ENCODE measurements around the gene LIMK2.
A peak's percentile ranks its signal among the peaks of the same experiment; 100 is the strongest.
"Not testable (repeated sequence)": the region's sequence is repeated elsewhere in the genome, so short reads cannot be mapped to it uniquely, and the experiment has no call there.

Gene LIMK2

DNA sequence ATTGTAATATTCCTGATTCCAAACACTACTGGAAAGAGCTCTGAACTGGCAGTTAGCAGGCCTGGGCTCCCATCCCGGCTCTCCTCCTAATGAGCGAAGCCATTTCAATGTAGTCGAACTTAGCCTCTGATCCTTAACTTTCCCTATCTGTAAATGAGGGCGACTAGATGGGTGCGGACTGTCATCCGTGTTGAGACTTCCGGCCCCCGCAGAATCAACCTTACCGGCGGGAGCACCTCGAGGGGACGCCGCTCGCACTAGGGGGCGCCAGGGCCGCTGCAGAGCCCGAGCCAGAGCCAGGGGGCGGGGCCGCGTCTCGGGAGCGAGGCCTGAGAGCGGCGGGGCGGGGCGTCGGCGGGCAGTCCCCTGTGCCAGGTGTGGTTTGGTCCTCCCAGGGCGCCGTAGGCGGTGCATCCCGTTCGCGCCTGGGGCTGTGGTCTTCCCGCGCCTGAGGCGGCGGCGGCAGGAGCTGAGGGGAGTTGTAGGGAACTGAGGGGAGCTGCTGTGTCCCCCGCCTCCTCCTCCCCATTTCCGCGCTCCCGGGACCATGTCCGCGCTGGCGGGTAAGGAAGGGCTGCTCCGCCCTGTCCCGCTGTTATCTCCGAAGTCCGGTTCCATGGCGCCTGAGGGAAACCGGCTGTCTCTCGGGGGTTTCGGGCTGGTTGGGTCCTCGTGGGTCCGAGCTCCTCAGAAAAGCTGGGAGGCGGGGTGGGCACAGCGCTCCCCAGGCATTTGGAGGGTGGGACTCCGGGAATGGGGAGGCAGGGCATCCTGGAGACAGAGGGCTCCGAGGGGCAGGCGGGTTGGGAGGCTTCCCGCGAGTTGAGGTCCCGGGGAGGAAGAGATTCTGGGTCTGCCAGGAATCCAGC lies at the start of gene LIMK2:
LIMK2 (plus strand) TSS at position 437 of the 869 bp plus-strand sequence; CDS start at position 548, 111 bp downstream.
- DNase-seq (ENCODE audit: low read depth in 2 of 2): peak; percentile 87 to 97

DNA sequence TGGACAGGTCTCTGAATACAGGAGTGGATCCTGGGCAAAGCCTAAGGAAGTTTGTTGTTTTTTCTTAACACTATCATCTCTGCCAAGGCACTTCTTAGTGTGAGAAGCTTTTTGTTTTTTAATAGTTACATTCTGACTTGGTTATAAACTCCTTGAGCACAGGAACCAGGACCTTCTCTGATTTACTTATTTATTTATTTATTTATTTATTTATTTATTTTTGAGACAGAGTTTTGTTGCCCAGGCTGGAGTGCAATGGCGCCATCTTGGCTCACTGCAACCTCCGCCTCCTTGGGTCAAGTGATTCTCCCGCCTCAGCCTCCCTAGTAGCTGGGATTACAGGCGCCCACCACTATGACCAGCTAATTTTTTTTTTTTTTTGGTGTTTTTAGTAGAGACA lies 41.1 kb upstream of the LIMK2 start:
- DNase-seq (ENCODE audit: low read depth in 2 of 2): no peak

DNA sequence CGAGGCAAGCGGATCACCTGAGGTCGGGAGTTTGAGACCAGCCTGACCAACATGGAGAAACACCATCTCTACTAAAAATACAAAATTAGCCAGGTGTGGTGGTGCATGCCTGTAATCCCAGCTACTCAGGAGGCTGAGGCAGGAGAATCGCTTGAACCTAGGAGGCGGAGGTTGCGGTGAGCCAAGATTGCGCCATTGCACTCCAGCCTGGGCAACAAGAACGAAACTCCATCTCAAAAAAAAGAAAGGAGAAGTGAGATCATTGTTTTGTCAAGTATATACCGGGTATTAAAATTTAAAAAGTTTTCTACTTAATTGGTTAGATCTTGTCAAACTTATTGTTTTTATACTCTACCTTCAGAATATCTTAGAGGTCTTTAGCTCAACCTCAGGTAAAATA lies 40.4 kb upstream of the LIMK2 start:
- DNase-seq (ENCODE audit: low read depth in 2 of 2): not testable (repeated sequence)

DNA sequence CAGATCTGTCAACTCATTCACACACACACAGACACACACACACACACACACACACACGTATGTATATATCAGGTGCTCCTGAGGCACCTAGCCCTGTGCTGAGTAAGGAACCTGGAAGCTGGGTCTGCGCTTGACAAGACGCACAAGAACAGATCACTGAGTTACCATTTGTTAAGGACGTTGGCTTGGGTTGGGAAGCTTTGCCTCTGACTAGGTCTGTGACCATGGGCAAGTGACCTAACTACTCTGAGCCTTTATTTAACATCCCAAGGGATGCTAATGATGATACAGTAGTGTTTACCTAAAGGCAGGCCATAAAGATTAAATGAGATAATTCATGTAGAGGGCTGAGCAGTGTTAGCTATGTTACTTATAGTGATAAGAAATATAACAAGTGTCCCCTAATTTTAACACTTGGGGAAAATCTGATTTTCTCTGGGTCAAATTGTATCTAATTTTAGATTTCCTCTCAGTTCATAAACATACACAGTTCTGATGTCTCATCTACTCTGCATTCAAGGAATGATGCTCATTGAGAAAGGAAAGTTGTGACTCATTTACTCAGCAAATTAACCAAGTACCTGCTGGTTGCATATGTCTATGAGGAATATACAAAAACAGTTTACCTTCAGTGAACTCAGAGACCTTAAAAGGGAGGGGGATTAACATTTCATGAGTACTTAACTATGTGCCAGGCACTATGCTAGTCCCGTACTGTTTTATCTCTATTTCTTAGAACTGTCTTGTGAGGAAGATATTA lies 38.5 kb upstream of the LIMK2 start:
- DNase-seq (ENCODE audit: low read depth in 2 of 2): no peak

DNA sequence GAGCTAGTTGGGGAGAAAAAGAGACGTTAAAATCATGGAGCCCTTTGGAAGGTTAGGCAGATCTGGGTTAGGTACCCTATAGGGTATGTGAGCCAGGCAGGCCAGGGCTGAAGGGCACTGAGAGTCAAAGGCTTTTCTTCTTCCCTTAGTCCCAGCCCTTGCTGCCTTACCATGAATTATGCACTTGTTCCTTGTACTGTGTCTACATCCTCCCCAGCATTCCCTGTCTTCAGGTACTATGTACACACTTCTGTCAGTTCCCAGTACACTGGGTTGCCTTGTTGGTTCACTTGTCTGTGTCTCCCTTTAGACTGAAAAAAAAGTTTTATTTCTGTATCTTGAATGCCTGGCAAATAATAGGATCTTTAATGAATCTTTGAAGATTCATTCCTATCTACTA lies 35.2 kb upstream of the LIMK2 start:
- DNase-seq (ENCODE audit: low read depth in 2 of 2): no peak

DNA sequence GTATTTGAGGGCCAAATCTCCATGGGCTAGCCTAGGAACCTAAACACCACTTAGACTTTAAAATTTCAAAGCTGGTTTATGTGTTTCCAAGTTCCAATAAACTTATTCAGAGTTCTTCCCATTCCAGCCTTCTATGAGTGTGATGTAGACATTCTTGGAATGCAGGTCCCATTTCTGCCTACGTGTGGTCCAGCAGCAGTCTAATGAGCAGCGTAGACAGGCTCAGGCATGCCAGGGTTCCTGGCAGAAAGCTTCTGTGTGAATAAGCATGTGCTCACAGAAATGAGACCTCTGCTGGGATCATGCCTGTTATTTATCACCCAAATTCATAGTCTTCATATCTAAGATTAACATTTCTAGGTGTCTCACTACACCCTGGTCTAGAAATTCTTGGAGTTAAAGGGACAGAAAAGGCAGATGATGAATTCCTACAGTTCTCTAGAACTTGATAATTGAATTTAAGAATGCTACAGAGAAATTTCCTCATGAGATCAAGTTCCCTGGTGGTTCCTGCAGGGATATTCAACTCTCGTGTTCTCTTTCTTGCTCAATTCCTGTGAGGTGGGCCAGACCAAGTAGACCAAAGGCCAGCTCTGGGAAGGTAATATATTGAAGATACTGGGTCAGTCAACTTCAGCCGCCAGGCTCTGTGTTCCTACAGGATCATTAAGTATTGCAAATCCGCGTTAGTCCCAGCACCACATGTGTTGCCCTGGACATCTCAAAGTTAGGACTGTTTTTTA lies 34.5 kb upstream of the LIMK2 start:
- no peak for DNase-seq (ENCODE audit: low read depth in 2 of 2)

DNA sequence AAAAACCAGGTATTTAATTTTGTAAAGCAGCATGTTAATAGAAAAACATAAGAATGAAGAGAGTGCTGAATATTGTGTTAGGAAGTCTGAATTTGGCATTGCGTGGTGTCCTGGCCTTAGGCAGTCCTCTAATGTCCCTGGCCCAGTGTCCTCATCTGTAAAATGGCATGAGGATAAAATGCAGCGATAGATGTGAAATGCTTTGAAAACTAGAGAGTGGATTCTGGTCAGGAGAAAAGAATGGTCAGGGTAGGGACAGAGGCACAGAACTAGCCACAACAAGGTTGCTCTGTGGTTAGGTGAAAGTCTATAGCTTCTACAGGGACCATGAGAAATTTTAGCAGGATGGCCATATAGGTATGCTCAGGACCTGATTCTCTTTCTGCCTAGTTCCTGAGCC lies 33.2 kb upstream of the LIMK2 start:
- DNase-seq (ENCODE audit: low read depth in 2 of 2): no peak

DNA sequence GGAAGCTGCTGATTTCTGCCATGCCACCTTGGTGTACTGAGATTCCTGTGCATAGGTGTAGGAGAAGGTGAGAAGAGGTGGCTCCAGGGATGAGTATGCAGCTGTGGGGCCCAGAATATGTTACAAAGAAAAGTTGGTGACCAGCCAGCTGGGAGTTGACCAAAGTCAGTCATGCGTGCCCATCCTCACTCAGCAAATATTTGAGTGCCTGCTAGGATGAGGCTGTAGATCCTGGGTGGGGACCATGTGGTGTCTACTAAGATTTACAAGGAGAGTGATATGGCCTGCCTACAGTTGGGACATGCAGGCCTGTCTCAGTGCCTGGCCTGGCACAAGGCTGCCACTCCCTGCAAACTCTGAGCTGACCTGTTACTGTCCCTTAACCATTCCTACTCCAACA lies 32.8 kb upstream of the LIMK2 start:
- DNase-seq (ENCODE audit: low read depth in 2 of 2): no peak

DNA sequence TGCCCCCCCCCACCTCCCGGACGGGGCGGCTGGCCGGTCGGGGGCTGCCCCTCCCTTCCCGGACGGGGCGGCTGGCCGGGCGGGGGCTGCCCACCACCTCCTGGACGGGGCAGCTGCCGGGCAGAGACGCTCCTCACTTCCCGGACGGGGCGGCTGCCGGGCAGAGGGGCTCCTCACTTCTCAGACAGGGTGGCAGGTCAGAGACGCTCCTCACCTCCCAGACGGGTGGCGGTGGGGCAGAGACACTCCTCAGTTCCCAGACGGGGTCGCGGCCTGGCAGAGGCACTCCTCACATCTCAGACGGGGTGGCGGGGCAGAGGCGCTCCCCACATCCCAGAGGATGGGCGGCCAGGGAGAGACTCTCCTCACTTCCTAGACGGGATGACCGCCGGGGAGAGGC lies 28.1 kb upstream of the LIMK2 start:
- no peak for DNase-seq (ENCODE audit: low read depth in 2 of 2)

DNA sequence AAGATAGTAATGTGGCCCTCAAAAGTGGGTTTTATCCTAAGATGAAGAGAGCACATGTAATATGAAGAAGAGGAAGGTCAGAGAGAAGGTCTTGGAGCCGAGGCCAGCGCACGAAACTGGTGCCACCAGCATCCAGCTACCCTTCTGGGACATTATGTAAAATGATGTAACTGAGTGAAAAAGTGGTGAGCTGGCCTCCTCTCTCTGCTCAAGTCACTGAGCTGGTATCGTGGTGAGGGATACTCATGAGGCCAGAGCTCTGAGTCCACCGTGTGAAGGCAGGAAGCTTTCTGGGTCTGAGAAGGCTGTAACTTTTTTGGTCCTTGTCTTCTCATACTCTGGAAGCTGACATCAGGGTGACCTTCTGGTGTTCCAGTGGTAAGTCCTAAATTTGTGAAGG lies 27.0 kb upstream of the LIMK2 start:
- no peak for DNase-seq (ENCODE audit: low read depth in 2 of 2)

DNA sequence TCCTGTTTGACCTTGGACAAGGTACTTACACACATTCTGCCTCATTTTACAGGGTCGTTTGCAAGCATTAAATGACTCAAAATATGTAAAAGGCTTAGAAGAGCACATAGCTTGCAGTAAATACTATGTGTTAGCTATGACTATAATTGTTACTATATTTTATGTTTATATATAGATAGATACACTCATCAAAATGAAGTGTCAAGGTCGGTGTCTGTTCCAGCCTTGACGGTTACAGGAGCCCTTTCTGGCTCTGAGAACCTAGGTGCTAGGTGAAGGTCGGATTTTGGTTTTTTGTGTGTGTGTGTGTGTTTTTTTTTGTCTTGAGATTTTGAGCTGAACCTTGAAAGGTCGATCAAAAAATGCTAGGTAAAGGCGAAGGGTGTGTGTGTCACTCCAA lies 24.5 kb upstream of the LIMK2 start:
- no peak for DNase-seq (ENCODE audit: low read depth in 2 of 2)

DNA sequence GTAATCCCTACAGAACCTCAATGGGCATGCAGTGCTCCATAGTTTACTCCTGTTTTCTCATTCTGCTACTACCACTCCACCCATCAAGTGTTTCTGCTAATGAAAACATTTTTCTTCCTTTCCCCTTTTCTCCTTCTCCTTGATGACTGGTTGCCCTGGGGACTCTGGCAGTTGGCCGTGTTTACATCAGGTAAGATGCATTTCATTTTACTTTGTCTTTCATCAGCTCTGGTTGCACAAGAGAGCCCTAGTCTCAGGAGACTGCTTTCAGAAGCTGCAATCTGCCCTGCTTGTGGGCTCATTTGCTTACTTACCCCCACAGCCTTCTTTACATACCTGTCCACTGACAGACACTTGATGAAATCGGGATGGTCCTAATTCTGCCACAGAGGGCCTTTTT lies 19.6 kb upstream of the LIMK2 start:
- no peak for DNase-seq (ENCODE audit: low read depth in 2 of 2)

DNA sequence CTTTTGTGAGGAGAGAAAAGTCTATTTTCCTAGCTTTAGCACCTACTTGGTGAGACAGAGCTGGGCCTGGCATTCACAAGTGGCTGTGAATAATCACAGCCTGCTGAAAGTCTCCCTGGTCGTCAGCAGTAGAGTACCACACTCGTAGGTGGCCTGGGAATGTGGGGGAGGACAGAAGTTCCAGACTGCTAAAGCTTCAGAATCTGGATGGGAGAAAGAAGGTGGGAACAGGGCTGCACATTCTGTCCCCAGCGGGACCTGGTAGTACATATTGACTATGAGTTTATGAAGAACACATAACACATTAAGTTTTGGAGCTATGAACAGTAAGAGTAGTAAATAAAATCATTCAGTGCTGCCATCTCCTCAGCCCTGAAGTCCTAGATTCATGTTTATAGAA lies 19.0 kb upstream of the LIMK2 start:
- no peak for DNase-seq (ENCODE audit: low read depth in 2 of 2)

DNA sequence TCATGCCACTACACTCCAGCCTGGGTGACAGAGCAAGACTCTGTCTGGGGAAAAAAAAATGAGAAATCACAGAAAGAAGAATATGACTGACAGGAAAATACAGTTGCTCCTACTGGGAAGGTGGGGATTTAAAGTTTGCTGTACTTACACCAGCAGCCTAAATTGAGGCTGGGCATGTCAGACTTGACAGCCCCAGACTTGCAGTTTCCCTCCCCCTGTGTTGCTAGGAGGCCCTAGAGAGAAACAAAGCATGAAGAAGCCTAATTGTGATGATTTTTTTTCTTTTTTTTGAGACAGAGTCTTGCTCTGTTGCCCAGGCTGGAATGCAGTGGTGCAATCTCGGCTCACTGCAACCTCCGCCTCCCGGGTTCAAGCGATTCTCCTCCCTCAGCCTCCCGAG lies 17.4 kb upstream of the LIMK2 start:
- not testable (repeated sequence) for DNase-seq (ENCODE audit: low read depth in 2 of 2)

DNA sequence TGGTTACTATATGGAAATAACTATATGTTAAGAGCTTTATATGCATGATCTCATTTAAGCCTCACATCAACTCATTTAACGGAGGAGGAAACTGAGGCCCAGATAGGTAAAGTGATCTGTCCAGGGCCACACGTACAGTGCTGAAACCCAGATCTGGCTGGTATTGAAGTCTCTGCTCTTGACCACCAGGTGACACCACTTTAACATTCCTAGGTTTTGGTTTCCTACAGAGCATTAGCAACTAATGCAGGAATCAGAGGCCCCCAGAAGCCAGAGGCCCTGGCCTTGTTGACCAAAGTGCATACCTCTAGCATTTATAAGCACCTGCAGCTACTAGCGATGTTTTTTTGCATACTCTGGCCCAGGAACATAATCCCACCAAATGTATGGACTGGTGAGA lies 12.9 kb upstream of the LIMK2 start:
- DNase-seq (ENCODE audit: low read depth in 2 of 2): no peak

DNA sequence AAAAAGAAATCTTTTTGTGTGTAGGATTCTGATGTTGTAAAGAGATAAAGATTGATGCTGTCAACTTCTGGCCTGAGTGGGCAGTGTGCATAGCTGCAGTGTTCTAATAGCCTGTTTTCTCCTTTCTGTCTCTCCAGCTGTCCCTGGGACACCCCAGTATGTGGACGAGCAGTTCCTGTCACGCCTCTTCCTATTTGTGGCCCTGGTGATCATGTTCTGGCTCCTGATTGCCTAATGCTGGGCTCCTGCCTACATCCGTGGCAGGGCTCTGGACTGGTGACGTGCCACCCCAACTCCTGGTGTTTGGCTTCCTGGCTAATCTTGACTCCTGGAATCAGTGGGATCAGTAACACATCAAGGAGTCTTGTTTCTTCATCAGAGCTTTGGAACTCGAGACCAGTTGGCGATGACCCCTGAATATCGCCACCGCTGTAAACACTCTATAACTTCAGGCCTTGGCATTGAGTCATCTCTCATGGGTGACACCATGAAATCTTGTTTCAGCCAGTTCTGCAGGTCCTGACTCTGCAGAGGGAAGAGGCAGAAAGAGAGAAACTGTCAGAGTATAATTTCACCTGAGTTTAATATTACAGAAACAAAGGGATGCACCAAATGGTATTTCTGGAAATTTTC lies 7.6 kb upstream of the LIMK2 start:
- not testable (repeated sequence) for DNase-seq (ENCODE audit: low read depth in 2 of 2)

DNA sequence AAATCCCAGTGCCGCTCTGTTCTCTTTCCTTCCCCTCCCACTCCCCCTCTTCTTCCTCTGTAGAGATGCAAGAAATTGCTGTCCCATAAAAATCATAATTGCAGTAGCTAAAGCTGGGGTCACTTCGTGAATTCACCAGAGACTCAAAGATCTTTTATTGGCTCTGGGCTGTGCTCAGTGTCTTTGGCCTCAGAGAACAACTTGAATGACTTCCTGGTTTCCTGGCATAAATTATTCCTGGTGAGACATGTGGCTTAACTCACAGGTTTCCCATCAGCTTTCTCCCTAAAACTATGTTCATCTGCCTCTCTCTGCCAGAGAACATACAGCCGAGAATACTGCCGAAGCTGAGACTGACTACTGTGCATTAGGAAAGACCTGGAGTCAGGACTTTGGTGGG lies 7.0 kb upstream of the LIMK2 start:
- DNase-seq (ENCODE audit: low read depth in 2 of 2): not testable (repeated sequence)

DNA sequence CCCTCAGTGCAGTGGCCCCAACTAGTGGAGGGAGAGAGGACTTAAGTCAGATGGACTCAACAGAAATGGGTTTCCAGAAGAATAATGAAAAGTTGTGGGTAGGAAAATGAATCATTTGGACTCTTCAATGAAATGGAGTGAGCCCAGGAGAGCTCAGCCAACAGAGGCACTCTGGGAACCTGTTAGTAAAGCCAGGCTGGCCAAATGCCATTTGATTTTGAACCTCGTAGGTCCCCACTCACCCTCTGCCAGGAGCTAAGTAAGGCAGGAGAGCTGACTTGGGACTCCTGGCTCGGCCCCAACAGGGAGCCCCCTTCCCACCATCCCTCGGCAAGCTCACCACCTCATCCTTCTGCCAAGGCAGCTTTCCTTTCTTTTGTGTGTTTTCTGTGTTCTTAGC lies 5.6 kb upstream of the LIMK2 start:
- not testable (repeated sequence) for DNase-seq (ENCODE audit: low read depth in 2 of 2)

DNA sequence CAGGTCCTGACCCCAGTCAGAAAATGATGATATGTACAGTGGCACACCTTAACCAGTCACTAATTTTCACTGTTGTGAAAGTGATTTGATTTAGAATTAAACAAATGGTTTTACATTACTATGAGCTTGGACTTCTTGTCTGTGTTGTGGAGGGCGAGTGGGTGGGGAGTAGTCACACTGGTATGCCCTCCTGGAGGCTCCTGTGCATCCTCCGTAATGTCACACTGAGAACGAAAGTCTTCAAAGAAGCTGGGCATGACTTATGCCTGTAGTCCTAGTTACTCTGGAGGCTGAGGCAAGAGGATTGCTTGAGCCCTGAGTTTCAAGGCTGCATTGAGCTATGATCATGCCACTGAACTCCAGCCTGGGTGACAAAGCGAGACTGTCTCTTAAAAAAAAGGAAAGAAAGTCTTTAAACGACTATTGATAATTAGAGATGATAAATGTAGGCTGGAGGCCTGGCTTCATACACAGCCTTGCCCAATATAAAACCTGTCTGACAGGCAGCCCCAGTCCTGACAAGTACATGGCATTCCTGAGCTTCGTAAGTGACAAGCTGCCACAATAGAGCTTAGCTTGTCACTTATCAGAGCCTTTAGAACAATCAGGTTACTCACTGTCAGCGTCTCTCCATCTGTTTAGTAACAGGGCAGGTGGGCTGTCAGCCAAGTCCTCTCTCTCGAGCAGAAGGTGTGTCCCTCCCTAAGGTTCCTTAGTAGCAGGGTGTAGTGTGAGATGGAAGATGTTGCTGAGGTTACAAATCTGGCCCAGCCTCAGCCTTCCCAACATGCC lies 5.0 kb upstream of the LIMK2 start:
- no peak for DNase-seq (ENCODE audit: low read depth in 2 of 2)

DNA sequence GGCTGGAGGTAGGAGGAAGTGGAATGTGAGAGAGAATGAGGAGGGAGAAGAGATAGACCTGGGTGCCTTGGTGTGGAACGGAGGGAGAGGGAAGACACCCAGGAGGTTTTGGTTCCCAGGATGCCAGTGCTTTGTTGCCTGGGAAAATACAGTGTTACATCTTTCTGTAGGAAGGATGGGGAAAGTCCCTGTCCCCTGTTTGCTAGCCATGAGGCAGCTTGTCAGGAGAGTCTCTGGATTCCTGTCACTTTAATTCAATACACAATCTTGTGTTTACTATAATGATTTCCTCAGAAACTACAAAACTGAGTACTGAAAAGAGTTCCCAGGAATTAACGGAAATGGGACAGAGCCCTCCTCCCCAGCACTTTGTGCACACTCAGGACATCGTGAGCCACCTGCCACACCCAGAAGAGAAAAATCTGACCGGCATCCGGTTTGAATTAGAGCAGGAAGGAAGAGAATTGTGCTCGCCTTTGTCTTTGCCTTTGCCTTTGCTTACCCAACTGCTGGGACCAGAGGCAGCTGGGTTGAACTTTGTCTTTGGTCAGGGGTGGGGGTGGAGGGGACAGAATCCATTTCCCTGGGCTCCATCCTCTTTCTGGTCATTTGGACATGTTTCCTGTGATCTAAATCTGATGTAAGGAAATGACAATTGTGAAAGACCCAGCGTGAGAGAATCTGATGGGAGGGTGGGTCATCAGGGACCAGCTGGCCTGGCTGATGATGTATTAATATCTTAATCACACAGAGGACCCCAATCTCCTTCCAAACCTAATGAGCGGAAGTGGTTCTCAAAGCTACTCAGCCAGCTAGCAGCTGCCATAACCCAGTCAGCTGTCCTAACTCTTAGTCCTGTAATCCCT lies 1.3 kb upstream of the LIMK2 start:
- DNase-seq (ENCODE audit: low read depth in 2 of 2): no peak

Data from stimulated activated CD8-positive, alpha-beta memory T cell treated with anti-CD3 and anti-CD28 coated beads, Interleukin-7, amount 100 ng/mL, for 4 hours (primary cell).